Measurements from ENCODE around the gene BLM.
"Not testable (repeated sequence)": the region's sequence is repeated elsewhere in the genome, so short reads cannot be mapped to it uniquely, and the experiment has no call there.

The BLM gene

DNA sequence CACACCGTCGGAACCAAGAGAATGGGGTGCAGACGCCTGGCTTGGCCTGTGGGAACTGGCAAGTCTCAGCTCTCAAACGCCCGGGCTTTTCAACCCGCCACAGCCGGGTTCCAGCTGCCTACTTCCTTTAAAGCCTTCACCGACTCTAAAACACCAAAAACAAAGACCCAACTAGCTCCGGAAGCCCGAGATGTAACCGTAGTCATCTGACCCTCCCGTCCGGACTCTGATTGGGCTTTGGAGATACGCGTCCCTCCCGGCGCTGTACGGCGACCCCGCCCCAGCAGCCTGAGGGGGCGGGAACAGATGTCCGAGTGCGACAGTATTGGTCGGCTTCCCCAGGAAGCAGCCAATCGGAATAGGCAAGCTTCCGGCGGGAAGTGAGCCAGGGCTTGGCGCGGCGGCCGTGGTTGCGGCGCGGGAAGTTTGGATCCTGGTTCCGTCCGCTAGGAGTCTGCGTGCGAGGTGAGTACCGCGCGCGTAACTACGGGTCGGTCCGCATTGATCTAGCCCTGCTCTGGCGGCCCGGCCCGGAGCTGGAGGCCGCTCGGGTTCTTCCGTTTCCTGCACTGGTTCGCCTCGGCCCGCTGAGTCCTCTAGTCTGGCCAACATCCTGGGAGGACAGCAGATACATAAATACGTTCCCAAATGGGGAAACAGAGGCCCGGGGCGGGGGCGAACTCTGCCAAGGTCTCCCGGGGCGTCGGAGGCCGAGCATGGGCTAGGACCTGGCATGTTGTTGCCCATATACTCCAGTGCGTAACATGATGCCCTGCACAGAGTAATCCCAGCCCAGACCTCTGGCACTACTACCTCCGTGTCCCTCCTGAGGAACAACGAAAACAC is at the start of gene BLM:
BLM (plus strand) TSS at position 371 of the 846 bp plus-strand sequence. CDS start 30,047 bp downstream, outside the sequence.
- DNase-seq, result peak; percentile 96

DNA sequence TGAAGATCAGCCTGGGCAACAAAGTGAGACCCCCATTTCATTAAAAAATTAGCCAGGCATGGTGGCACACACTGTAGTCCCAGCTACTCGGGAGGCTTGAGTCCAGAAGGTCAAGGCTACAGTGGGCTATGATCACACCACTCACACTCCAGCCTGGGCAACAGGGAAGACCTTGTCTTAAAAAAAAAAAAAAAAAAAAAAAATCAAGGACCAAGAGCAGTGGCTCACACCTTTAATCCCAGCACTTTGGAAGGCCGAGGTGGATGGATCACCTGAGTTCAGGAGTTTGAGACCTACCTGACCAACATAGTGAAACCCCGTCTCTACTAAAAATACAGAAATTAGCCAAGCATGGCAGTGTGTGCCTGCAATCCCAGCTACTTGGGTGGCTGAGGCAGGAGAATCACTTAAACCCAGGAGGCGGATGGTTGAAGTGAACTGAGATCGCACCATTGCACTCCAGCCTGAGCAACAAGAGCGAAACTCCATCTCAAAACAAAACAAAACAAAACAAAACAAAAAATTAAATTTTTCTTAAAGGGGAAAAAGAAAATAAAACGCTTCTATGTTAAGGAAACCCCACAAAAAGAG is 49.3 kb upstream of the BLM start:
- not testable (repeated sequence) for DNase-seq

DNA sequence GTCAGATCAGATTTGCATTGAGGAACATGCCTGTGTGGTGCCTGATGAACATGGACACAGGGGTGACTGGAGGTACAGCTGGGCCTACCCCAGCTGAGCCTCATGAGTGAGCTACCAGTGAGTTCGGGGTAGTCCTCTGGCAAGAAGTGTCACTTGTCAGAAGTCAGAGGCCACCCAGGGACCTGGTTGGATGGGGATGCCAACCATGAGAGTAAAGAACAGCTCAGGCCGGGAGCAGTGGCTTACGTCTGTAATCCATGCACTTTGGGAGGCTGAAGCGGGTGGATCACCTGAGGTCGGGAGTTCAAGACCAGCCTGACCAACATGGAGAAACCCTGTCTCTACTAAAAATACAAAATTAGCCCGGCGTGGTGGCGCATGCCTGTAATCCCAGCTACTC is 46.5 kb upstream of the BLM start:
- DNase-seq, result not testable (repeated sequence)

DNA sequence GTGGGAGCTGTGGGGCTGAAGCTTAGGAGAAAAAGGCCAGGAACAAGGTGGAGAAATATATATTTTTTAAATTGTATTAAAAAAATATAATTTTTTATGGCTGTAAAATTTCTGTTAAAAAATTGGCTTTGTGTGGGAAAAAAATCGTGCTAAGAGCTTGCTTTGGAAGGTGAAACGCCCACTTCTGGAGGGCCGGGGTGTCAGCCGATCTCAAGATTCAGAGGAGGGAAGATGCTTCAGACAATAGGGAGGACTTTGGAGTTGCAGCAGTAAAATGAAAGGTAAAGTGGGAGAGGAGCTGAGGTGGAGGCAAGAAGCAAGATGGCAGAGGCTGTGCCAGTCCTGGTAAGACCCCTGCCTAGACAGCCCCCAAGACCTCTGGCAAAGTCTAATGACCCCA is 45.9 kb upstream of the BLM start:
- no peak for DNase-seq

DNA sequence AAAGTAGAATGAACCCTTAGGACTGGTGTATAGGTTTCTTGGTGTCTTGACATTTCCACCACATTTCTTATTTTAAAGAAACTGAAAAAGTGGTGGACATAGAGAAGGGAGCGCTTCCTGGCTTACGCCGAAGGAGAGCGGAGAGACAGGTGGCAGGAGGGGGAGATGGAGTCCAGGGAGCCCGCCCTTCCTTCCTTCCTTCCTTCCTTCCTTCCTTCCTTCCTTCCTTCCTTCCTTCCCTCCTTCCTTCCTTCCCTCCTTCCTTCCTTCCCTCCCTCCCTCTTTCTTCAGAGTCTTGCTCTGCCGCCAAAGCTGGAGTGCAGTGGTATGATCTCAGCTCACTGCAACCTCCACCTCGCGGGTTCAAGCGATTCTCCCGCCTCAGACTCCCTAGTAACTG is 43.8 kb upstream of the BLM start:
- not testable (repeated sequence) for DNase-seq

DNA sequence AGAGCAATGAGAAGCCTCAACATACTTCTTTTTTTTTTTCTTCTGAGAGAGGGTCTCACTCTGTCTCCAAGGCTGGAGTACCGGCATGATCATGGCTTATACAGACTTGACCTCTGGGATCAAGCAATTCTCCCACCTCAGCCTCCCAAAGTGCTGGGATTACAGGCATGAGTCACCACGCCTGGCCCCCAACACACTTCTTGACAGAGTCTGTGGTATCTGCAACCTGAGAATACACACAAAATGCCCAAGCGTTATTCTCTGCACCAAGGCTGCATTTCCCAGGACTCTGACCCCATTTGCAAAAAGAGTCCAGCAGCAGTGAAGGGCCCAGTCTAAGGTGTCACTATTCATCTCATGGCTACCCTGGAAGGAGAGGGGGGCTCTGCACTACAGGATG is 42.7 kb upstream of the BLM start:
- DNase-seq, result no peak

DNA sequence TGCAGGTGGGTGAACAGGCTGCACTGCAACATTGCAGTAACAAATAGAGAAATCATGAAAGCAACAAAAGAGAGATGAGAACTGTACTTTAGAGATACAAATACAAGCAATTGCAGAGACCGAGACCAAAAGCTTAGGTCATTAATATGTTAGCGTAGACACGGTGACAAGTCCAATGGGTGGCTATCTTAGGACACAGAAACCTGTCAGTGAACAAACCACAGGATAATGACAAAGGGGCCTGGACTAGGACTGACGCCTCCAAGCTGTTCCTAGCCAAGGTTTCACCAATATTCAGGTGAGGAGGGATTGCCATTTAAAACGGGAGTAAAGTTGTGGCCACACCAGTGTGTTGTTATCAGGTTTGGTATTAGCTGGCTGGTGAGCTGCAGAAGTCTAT is 41.7 kb upstream of the BLM start:
- no peak for DNase-seq

DNA sequence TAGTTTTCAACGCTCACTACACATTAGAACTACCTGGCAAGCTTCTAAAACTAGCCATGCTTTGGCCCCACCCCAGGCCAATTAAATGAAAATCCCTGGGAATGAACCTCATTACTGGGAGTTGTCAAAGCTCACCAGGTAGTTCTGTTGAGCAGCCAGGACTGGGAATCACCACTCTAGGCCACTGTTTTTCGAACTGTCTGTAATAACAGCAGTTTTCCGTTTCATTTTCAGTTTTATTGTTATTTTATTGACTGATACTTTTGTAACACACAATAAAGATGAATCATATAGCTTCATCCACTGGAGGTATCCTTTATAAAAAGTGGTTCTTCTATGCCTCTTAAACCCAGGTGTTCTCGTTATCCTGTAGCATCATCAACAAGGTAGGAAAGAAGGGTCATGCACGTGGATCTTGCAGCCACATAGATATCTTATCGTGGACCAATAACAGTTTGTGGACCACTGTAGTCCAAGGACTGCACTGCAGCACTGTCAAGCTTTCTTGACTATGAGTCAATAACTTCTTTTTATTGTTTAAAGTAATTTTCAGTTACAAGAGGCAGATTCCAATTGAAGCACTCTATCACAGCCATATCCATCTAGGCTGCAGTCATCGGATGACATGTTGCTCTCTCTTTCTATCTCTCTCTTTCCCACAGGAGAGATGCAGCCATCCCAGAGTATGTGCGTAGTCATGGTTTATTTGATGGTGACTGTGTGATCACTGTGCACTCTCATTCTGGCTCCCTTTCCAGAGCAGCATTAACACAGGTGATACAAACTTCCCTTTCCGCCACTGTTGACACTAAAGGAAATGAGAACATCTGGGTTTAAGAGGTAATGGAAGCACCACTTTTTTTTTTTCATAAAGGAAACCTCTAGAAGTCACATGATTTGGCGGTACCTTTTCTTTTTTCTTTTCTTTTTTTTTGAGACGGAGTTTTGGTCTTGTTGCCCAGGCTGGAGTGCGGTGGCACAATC is 39.0 kb upstream of the BLM start:
- DNase-seq, result no peak

DNA sequence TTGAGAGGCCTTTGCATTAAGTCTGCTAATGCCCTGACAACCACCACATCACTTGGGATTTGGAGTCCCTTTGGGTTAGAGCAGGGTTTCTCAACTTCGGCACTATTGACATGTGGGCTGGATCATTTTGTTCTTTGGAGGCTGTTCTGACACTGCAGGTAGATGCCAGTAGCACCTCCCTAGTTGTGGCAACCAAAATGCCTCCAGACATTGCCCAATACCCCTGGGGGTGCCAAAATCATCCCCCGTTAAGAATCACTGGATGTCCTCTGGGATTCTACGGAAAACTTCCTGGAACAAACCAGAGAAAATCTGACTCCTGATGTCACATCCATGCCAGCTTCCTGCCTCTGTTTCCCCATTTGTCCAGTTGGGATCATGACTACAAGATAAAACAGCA is 37.2 kb upstream of the BLM start:
- no peak for DNase-seq

DNA sequence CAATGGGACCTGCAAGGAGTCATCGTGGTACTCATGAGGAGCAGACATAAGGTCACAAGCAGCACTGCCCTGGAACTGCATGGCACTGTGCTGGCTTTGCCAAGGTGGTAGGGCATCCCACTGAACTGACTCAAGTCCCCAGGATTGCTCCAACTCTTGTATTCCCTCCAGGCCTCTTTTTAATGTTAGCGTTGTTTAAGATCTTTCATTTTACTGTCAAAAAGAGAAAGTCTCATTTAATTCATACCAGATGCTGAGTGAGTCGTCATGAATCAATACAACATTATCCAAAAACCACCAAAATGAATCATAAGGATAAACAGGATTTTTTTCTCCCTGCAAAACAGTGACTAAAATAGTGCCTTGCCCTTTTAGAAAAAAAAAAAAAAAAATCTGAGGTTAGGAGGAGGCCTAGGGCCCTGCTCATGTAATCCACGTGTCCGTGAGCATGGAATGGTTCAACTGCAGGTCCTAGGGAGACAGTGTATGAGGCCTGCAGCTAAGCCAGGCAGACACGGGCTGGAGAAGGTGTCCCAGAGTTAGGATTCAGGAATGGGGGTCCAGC is 36.7 kb upstream of the BLM start:
- DNase-seq, result no peak

DNA sequence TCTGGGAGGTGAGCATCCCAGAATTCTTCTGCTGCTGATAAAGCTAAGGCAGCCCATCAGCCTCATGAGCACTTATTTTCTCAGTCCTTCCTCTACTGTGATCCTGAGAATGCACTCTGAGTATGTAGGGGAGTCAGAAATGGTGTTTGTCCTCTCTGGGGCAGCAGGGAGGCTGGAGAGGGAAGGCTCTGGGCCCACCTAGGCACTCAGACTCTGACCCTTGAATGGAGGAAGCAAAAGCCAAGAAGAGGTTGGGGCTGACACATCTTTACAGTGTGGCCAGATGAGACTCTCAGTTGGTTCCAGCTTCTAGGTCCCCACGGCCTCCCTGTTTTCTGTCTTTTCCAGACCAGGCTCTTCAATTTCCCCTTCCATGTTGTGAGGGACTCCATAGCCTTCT is 36.1 kb upstream of the BLM start:
- DNase-seq, result no peak

DNA sequence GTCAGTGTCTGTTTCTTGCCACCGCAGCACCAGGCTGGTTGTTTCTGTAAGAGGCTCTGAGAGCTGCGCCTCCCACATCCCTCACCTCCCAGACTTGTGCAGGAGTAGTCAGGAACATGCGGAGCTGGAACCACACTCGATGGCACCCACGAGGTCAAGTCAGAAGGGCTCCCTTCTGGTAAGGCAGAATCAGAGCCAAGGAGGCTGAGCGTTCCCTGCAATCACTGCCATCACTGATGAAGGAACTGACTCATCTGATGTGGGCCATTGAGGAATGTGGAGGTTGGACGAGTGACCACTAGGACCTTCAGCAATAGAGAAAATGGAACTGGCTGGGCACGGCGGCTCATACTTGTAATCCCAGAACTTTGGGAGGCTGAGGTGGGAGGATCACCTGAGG is 35.7 kb upstream of the BLM start:
- DNase-seq, result no peak

DNA sequence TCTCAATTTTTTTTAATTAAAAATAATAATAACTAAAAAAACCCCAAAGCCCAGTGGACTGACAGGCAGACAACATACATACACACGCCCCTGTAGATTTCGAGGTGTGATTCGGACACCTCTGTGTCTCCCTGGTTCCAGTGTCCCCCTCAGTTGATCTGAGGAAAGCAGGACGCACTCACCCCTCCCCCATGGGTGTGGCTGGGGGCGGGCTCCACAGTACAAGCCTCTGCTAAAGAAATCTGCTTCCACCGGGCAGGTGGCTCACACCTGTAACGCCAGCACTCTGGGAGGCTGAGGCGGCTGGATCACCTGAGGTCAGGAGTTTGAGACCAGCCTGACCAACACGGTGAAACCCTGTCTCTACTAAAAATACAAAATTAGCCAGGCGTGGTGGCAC is 33.8 kb upstream of the BLM start:
- DNase-seq, result no peak

DNA sequence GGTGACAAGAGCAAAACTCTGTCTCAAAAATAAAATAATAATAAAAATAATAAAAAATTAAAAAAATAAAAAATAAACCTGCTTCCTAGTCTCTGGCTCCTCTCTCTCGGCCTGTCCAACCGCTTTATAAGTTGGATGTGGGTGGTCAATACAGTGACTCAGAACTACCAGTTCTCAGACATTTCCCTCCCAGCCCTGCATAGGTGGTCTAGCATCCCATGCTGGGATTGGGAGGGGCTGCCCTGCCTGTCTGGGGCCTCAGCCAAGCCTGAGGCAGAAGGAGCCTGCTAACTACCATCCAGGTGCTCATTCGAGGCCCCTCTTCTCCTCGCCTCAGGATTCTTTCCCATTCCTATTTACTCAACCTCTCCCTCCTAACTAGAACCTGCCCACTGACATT is 33.3 kb upstream of the BLM start:
- DNase-seq, result no peak

DNA sequence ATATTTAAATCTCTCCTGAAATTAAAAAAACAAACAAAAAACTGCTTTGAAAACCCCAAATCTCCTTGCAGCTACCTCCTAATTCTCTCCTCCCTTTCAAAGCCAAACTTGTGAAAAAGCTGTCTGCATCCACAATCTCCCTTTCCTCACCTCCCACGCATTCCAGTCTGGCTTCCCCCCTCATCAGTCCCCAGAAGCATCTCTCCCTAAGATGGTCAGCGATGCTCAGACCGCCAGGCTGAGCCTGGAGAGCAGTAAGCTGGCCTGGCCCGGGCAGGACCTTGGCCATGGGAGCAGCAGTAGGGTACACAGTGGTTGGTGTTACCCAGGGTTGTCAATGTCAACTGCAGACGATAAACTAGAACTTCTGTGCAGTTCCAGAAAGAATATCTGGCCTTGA is 32.9 kb upstream of the BLM start:
- DNase-seq, result no peak

DNA sequence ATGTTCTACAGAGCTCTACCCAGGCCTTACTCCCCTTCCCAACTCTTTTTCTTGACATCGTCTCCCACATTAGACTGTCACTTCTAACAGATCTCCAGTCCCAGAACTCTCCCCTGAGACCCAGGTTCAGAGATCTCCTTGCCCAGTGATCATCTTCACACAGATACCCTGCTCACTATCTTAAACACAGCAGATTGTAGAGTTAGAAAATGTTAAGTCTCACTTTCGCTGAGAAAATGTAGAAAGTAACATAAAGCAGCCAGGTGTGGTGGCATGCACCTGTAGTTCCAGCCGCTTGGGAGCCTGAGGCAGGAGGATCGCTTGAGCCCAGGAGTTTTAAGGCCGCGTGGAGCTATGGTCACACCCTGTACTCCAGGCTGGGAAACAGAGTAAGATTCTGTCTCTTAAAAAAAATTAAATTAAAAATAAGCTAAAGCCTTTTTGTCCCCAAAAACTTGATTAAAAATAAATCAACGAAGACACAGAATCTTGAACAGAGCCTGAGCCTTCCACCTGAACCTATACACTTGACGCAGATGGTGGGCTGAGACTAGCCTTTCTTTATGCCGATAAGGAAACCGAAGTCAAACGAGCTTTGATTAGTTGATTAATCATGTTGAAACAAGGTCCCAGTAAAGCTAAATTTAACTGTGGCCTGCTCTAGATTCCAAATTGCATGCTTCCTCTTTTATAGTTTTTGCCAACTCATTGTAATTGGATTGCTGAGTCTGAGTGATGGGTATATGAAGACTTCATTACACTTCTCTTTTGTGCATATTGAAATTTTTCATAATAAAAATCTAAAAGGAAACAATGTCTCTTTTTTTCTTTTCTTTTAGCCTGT is 31.3 kb upstream of the BLM start:
- DNase-seq, result no peak

DNA sequence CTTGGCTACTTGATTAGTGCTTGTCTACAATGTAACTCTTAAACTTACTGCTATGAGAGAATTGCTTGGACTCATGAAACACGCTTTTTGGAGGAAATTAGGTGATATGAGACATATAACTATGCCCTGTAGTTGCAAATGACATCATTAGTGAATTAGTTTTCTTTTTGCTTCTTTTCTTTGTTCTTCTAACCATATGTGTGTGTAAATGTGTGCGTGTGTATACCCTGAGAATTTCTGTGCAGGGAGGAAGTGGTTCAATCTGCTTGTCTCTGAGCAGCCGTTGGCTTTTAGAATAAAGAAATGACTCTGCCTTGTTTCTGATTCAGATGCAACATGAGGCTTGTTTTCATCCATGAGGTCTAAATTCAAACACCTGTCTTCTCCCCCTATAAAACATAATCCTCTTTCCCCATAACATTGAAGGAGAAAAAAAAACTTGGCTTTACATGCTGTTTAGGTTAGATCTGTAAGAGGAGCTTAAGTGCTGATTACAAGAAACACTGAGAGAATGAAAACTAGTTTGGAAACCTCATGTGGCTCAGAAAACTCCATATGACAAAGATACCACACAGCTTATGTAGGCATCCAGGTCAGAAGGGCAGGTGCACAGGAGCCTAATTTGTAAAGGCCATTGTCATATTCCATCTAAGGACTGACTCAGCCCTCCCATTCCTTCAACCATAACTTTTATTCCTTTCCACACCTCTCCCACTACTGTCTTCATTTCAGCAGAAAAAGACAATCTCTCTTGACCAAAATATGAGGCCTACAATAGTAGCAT is 30.5 kb upstream of the BLM start:
- no peak for DNase-seq

DNA sequence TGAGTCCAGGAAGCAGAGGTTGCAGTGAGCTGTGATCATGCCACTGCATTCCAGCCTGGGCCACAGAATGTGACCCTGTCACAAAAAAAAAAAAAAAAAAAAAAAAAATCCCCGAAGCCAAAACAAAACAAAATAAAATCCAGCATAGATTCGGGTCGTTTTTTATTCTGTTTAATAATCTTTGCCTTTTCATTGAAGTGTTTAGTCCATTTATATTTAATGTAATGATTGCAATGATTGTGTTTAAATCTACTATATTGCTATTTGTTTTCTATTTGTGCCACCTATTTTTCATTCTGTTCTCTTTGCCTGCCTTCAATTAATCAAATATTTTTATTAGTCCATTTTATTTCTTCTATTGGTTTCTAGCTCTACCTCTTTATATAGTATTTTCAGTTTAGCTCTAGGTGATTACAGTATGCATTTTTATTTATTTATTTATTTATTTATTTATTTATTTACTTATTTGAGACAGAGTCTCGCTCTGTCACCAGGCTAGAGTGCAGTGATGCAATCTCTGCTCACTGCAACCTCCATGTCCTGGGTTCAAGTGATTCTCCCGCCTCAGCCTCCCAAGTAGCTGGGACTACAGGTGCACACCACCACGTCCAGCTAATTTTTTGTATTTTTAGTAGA is 27.7 kb upstream of the BLM start:
- DNase-seq, result not testable (repeated sequence)

DNA sequence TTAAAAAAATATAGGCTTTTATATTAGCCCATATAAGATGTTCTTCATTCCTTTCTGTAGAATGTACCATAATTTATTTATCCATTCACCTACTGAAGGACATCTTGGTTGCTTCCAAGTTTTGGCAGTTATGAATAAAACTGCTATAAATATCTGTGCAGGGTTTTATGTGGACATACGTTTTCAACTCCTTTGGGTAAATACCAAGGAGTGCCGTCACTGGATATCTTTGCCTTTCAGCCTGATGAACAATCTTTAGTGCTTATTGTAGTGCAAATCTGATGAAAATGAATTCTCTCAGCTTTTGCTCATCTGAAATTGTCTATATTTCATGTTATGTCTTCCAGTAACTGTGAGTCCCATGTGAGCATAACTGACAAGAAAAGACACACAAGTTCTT is 26.6 kb upstream of the BLM start:
- DNase-seq, result no peak

DNA sequence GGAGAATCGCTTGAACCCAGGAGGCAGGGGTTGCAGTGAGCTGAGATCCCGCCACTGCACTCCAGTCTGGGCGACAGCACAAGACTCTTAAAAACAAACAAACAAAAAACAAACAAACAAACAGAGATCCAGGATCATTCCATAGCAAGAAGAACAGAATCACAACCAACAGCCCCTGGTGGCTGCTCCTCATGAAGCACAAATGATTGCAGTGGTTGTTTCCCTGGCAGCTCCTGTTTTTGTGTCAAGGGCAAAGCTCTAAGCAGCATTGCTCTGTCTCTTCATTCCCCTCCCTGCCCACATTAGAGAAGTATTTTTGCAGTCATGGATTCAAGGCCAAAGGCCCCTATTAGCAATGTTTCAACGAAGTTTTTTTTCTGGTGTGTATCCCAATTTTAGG is 25.8 kb upstream of the BLM start:
- no peak for DNase-seq

All from NCI-H510A treated with DMSO at 0.1 percent for 48 hours (cell line).